RKO (cell line): ENCODE results near the gene RPTOR.
A peak's percentile ranks its signal among the peaks of the same experiment; 100 is the strongest.

Source experiments
- DNase-seq: peaks from one replicate; pipeline ENCODE4 v3.0.0-alpha.2; 2016; ENCODE audit warnings: low spot score

Gene RPTOR

DNA sequence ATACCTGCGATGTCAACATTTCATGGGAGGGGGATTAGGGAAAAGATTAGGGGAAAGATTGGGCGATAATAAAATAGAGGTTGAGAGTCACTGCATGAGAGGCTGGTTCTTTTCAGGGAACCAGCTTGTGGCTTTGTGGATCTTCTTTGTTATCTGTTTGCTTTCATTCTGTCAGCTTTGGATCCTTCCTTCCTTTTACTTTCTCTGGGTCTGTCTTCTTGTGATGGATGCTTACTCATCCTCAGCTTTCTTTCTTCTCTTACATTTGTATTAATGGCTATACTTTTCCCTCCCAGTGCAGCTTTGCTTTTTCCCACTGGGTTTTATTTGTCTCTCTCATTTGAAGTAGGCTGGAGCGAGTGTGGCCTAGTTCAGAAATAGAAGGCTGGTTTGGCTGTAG is 47.1 kb downstream of the RPTOR start:
- DNase-seq = no peak

DNA sequence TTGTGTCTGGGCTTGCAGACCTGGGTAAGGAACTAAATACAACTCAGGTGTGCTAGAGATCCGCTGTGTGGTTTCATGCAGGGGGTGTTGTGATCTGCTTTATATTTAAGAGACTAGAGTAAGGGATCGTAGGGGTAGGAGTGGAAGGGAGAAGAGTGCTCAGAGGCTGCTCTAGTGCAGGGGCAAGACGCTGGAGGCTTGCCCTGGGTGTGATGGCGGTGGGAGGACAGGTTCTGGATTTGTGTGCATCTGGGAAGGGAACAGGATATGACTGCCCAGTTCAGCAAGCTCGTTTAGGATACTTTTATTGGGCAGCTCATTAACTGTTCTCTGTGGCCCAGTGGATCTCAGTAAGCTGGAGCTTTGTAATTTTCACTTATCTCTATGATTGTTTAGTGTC is 47.6 kb downstream of the RPTOR start:
- no peak for DNase-seq

DNA sequence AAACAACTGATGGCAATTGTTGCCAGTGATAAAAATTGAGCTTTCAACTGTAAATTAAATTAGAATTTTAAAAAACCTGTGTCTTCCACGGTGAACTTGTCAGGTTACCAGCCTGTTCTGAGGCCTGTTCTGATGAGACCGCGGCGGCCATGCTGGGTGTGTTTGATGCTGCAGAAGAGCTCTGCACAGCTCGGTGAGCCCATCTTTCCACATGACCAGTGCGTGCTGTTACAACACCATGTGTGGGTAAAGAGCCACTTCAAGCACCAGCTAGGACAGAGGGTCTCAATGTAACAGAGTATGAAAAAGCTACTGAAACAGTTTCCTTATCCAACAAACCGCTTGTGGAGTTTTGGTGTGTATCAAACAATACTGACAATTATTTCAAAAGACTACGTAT is 48.5 kb downstream of the RPTOR start:
- no peak for DNase-seq

DNA sequence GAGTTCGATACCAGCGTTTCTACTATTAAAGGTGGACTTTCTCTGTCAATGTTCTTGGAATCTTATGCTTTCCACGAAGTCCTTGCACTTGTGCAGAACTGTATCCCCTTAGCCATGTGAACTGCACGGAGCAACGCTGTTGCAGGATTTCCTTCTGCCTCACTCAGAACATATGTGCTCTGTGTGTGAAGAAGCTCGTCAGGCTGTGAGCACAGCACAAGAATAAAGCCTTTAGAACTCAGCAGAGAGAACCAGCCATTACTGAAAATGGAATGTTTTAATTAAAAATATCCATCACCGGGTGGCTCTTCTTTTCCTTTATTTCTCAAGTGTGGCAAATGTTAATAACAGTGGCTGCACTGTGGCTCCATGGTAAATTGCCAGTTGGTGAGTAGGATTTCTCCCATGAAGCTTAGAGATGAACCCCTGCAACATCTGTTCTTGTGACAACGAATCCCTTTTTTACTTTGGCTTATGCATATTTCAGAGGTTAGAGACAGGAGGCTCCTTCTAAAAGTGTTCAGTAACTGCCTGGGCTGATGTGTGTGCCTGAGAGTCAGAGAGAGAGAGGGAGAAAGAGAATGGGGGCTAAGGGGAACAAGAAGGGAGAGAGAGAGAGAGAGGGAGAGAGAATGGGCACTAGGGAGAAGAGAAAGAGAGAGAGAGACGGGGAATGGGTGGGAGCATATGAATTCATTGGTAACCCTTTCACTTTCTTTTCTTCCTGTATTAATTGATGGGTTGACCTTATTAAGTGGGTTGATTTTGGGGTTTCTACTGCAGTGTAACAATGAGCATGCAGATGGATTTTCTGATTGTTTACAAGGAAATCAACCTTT is 50.0 kb downstream of the RPTOR start:
- DNase-seq = no peak

DNA sequence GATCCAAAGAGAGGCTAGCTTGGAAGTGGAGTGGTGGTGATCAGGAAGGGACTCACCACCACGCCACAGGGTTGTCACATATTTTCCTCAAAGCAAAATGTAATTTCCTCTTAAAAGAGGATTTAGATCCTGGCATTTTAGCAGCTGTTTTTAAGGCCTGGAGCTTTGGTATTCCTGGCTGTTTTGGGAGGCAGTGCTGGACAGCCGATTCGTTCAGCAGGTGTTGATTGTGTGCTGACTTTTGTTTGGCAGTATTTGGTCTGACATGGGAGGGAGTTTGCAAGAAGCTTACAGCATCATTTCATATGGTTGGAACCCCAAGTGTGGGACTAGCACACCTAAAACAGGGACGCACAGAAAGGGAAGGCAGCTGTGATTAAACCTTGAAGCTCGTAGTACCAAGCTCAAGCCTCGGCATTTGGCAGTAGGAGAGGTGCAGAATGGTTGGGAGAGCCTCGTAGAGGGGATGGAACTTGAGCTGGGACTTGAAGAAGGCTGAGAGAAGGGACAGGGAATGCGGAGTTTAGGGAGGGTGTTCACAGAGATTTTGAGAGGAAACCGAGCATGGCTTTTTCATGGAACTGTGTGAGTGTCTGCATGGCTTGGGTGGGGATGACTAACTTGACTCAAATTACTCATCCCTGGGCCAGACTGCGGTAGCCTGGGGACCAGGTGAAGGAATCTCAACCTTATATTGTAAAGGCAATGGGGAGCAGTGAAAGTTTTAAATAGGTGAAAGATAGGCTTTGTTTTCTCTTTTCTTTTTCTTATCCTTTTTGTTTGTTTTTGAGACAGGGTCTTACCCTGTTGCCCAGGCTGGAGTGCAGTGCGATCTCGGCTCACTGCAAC is 52.3 kb downstream of the RPTOR start:
- no peak for DNase-seq

DNA sequence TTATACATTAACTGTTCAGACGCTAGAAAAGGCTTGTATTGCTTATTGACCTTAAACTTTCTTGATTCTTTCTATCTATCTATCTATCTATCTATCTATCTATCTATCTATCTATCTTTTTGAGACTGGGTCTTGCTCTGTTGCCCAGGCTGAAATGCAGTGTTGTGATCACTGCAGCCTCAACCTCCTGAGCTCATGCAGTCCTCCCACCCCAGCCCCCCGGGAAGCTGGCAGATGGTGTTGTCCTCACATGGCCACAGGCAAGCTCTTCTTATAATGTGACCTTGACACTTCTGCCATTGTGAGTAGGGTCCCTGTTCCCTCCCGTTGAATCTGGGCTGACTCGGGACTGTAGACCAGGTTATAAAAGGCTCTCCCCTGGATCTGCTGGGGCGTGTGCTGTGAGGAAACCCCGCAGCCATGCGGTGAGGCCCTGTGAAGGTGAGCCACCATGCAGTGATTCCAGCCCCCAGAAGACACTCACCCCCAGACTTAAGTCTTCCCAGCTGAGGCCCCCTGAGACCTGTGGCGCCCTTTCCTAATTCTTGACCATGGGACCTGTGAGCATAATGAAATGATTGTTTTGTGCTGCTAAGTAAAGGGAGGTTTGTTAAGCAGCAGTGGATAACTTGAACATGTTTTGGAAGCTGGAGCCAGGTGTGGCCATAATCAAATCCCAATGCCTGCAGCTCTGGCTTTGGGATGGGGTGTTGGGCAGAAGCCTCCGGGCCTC is 54.3 kb downstream of the RPTOR start:
- DNase-seq = no peak

DNA sequence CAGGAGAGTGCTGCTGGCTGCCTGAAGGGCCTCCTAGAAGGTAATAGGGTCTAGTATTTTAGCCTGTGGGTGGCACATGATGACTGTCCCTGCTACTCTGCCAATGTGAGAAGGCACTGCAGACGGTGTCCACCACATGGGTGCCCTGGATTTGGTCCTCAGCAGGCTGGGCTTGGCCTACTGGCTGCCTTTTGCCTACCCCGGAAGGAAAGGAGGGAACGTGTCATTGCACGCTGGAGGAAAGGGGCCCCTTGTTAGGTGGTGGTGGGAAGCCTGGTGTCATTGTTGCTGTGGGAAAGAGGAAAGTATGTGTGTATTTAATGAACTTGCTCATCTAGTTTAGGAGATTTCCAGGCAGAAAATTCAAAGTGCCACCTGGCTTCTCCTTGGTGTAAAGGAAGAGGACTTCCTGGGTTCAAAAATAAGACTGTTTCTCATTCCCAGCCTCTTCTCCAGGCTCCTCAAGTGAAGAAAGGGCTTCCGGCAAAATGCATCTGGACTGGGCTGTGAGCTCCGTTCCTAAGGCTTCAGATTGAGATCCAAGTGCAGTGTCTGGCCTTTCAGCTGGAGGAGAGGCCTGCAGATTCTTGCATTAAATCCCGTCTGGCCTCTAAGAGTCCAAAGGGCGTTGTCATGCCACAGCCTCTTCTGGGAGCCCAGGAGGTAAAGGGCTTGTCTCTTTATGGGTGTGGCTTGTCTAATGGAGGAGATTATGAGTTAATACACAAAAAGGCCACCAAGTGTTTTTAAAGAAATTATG is 55.1 kb downstream of the RPTOR start:
- no peak for DNase-seq

DNA sequence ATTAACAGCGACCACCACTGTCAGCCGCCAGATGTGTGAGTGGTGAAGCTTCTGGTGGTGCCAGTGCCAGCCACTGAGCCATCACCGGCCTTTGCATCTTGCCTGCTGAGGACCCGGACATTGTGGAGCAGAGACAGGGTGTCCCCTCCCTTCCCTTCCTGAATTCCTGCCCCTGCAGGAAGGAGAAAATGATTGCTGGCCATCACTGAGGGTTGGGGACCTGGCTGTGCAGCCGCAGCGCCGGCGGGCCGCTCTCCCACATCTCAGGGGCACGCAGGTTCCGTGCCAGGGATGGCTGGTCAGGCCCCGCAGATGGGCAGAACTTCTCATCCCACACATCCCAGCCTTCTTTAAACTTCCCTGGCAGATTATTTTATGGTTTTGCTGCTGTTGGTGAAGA is 56.5 kb downstream of the RPTOR start:
- no peak for DNase-seq

DNA sequence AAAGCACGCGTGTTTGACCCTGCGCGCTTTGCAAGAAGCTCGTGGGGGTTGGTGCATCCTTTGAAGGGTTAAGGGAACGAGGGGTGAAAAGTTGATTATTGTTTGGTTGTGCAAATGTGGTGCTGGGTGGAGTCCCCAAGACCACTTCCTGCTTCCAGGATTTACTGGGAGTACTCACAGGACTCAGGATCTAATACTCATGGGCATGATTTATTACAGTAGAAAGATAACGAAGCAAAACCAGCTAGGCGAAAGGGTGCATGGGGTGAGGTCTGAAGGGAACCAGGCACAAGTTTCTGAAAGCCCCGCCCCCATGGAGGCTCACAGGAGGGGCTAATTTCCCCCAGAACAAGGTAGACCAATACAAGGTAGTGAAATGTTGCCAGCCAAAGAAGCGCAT is 58.8 kb downstream of the RPTOR start:
- DNase-seq = no peak

DNA sequence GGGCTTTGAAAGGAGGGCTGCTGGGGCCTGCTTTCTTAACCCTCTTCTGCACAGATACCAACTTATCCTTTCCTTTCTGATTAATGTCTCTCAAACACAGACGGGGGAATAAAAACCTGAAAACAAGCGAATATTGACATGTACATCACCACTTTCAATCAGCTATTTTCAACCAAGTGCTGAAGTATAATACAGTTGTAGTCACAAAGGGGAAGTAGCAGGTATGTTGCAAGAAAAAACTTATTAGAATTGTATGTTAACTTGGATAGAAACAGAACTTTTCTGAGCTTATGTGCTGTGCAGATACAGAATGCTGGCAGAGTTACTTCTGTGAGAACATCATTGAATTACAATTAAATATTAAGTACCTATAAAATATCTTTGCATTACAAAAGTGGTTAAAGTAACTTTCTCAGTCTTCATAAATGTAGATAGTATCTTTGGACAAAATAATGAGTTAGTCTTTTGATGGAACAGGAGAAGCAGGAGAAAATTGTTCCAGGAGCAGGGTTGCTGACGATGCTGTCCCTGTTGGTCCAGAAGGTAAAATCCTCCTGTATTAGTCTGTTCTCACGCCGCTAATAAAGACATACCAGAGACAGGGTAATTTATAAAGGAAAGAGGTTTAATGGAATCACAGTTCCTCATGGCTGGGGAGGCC is 59.5 kb downstream of the RPTOR start:
- DNase-seq = no peak

DNA sequence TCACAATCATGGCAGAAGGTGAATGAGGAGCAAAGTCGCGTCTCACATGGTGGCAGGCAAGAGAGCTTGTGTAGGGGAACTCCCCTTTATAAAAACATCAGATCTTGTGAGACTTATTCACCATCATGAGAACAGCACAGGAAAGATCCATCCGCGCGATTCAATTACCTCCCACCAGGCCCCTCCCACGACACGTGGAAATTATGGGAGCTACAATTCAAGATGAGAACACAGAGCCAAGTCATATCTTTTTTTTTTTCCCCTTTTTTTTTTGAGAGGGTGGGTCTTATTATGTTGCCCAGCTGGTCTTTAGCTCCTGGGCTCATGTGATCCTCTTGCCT is 60.0 kb downstream of the RPTOR start:
- DNase-seq = no peak

DNA sequence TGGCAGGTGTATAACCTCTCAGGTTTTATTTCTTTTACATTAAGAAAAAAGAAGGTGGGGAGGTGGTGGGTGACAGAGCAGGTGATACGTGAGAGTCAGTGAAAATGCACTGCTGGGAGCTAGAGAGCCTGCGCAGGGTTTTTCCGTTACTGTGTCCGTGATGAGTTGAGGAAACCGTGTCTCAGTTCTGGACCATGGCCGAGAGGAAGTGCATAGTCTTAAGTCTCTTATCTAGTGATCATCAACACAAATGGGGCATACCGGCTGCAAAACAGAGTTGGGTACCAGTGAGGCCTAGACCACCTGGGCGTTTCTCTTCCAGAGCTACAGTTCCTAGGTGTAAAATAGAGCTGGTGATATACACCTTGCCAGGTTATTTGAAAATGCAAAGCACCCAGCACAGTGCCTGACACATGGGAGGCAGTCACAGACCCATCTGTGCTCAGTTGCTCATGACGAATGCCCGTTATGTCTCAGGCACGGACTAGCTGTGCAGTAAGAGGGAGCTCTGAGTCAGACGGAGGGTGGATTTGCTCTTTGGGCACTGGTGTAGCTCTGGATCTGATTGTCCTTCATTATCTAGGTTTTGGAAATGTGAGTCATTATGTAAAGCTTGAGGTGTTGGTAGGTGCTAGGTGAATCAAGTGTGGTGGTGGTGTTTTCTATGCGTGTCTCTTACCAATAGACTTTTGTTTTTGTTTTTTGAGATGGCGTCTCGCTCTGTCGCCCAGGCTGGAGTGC is 60.9 kb downstream of the RPTOR start:
- DNase-seq = peak; percentile 28

DNA sequence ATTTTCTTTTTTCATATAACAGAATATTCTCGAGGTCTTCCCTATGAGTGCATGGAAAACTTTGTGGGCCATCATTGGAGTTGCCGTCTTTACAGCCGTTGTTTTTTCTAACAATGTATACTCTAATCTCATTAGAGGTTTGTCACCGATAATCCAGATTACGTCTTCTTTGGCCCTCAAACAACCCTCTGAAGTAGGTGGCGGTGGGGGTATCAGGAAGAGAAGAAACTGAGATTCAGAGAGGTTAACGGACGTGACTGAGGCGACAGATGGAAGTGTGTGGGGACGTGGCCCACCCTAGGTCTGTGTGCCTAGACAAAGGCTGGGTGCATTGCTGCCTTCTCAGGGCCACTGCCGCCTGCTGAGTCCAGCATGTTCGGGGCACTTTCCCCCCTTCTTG is 63.7 kb downstream of the RPTOR start:
- DNase-seq = no peak

DNA sequence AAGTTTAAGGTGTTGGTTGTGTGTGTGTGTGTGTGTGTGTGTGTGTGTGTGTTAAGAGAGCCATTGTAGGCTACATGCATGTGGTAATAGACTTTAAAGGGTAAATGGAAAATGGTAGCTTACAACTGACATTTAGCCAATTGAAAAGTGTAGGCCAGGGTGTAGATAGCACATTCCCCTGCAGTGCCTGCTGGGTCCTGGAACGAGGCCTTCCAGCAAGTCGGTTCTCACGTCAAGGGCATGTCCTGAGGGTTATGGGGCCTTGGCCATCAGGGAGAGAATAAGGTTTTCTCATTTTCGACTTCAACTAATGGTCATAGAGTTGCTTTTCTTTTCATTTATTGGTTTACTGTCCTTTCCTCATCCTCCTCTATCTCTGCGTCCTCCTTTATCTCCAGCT is 65.1 kb downstream of the RPTOR start:
- DNase-seq = no peak

DNA sequence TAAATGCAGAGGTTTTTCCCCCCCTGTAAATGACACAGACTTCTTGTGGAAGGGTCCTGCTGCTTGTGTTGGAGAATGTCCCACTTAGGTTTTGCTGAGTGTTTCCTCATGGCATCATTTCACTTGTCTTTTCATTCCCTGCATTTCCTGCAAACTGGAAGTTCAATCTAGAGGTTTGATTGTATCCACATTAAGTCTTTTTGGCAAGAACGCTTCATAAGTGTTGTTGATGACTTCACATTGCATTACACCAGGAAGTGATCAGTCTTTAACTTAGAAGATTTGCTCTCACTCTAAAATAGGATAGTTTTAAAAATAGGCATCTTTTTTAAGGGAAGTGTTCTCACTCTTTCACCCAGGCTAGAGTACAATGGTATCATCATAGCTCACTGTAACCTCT is 67.2 kb downstream of the RPTOR start:
- DNase-seq = no peak

DNA sequence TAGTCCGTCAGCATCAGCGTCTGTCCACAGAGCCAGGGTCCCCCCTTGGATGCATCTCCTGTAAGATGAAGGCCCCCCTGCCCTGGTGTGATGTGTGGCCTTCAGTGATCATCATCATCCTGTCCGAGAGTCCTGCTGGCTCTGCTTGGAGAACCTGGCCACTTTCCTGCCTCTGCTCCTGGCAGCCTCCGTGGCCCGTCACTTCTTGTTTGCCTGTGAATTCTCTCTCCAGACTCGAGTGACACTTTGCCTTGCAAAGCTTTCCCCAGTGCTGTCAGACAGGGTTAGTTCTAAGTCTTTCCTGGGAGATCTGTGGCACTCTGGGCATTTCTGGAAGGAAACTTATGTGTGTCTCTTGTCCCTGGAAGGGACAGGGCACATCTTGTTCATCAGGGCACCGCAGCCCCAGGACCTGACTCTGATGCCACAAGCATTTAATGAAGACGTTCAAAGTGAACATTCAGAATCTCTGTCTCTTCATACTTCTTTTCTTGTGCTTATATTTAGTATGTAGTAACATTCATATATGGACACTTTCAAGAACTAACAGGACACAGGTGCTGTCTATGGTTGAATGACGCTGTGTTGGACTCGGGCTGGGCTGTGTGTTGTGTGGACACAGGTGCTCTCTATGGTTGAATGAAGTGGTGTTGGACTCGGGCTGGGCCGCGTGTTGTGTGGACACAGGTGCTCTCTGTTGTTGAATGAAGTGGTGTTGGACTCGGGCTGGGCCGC is 68.5 kb downstream of the RPTOR start:
- DNase-seq = no peak

DNA sequence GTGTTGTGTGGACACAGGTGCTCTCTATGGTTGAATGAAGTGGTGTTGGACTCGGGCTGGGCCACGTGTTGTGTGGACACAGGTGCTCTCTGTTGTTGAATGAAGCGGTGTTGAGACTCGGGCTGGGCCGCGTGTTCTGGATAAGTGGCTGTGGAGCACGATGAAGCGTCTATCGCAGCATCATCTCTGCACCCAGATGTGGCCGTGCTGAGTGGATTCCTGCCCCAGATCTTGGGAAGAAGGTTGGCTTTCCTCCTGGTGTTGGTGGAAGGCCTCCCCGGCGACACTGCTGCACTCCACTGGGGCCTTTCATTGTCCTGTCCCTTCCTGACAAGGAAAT is 69.1 kb downstream of the RPTOR start:
- DNase-seq = no peak

DNA sequence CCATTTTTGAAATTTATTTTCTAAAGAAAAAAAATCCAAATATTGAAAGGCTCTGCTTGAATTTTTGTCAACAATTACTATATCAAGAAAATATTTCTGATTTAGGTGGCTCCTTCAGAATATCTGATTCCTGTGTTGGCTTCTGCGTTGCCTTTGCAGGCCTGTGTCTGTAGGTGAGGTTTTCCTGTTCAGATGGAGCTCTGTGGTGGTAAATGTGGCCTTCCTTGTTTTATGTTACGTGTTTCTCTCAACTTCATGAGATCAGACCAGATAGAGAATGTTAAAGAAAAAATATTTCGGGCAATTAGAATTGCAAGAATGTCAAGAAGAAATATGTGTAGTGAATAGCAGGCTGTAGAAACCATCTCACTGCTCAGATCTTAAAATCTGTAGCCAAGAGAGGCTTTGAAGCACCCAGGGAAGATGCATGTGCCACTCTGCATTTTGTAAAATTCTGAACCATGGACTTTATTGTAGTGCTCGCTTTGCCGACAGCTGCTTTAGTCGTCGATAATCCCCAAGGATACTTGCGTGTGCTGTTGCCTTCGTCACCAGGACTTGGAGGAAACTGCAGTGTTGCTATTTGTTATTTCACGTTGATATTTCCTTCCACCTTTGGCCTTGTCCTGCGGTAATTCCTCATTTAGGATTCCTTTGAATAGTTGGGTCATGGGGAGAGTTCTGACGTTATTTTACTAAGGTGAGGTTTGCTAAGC is 69.9 kb downstream of the RPTOR start:
- no peak for DNase-seq

DNA sequence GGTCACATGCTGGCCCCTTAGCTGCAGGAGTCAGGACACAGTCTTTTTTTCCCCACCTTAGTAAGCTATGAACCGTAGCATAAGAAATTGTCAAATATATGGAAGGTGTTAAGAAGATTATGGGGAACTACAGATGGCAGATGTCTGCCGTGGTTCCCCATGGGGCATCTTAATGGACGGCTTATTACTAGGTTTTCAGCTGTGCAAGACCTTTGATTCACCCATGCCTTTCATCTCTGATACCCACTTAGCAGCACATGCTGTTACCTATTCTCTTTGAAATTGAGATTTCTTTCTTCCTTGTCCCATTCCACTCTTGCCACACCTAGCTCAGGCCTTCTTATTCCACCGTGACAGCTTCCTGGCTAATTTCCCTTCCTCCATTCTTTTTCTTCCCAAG is 70.7 kb downstream of the RPTOR start:
- DNase-seq = no peak

DNA sequence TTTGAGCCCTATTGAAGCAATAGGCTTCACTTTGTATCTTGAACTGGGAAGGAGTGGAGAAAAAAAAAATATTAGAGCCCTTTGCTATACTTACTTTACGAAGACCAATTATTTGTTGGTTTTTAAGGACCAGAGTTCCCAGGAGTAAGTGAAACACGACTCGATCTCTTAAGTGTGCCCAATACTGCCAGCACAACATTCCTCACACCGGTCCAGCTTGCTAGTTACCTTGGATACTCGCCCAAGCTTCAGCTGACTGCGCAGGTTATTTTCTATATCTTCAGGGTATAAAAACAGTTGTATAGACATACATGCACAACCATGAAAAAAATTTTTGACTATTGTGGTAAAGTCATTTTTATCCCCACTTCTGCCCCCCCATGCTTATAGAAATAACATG is 72.1 kb downstream of the RPTOR start:
- no peak for DNase-seq
